ENCODE results near the gene PTPRN. TPM values are rescaled to one million over a fixed set of nuclear protein-coding genes. Genes with fewer than 3 reads are reported as not detected.

The PTPRN gene
- total RNA-seq, 1 donor, result under 0.01 TPM

- peak overlapping the region; percentile 95 for H3K27ac ChIP-seq (ENCODE audit: low read depth, low read length)
- peaks cover 37% of the 10 kb centered on the region for H3K4me1 ChIP-seq (ENCODE audit: insufficient read depth, low read length)
- peak overlapping the region; percentile 88 for H3K4me3 ChIP-seq (ENCODE audit: insufficient read depth, low read length)
- no peak for TF ChIP-seq CTCF (IDR thresholded peaks at IDR 0.05; ENCODE audit: extremely low read depth, low read depth, low read length)
- peak; percentile 73 for DNase-seq (ENCODE audit: insufficient read length, low spot score, missing footprints)
- H3K79me2 ChIP-seq (ENCODE audit: insufficient read depth, low read length), result peaks cover 34% of the 10 kb centered on the region
- H3K9me3 ChIP-seq (ENCODE audit: low read depth, low read length), result no peaks in the 10 kb centered on the region
- no peaks in the 10 kb centered on the region for H3K27me3 ChIP-seq (ENCODE audit: insufficient read depth, low read length)
- peak overlapping the region; percentile 92 for H3K4me2 ChIP-seq (ENCODE audit: insufficient read depth, low read length)
- peaks cover 23% of the 10 kb centered on the region for H3K36me3 ChIP-seq (ENCODE audit: insufficient read depth, low read length)
- H4K20me1 ChIP-seq (ENCODE audit: insufficient read depth, low read length), result no peaks in the 10 kb centered on the region
- peak overlapping the region; percentile 96 for H2AFZ ChIP-seq (ENCODE audit: low read length)
These were observed 63.3 kb downstream of the PTPRN start for GRCh38 chr2:219245899-219246230.

- H3K36me3 ChIP-seq (ENCODE audit: insufficient read depth, low read length), result peaks cover 20% of the 10 kb centered on the region
- H4K20me1 ChIP-seq (ENCODE audit: insufficient read depth, low read length), result no peaks in the 10 kb centered on the region
- DNase-seq (ENCODE audit: insufficient read length, low spot score, missing footprints), result peak; percentile 99
- H3K4me3 ChIP-seq (ENCODE audit: insufficient read depth, low read length), result peak within 1 kb of the TSS; percentile 88
- peaks cover 34% of the 10 kb centered on the region for H3K4me1 ChIP-seq (ENCODE audit: insufficient read depth, low read length)
- H3K4me2 ChIP-seq (ENCODE audit: insufficient read depth, low read length), result peak within 1 kb of the TSS; percentile 92
- peak within 1 kb of the TSS; percentile 95 for H3K27ac ChIP-seq (ENCODE audit: low read depth, low read length)
- H2AFZ ChIP-seq (ENCODE audit: low read length), result peak within 1 kb of the TSS; percentile 96
- H3K9me3 ChIP-seq (ENCODE audit: low read depth, low read length), result no peaks in the 10 kb centered on the region
- TF ChIP-seq CTCF (IDR thresholded peaks at IDR 0.05; ENCODE audit: extremely low read depth, low read depth, low read length), result no peak
- H3K79me2 ChIP-seq (ENCODE audit: insufficient read depth, low read length), result peaks cover 34% of the 10 kb centered on the region
- no peaks in the 10 kb centered on the region for H3K27me3 ChIP-seq (ENCODE audit: insufficient read depth, low read length)
These were observed 63.9 kb downstream of the PTPRN start, which contains the start of the genes GLB1L and STK16 for GRCh38 chr2:219245148-219245898. GLB1L (minus strand) TSS chr2:219245444; CDS start chr2:219243573, 1,871 bp downstream. STK16 (plus strand) TSS chr2:219245479; CDS start chr2:219246000, 521 bp downstream.

- Histone ChIP-seq H3K4me2 (ENCODE audit: insufficient read depth, low read length) (peak overlapping the region; percentile 92), H2AFZ (ENCODE audit: low read length) (peak overlapping the region; percentile 96), H3K27ac (ENCODE audit: low read depth, low read length) (peak overlapping the region; percentile 95), H3K4me1 (ENCODE audit: insufficient read depth, low read length) (peaks cover 29% of the 10 kb centered on the region), H3K9me3 (ENCODE audit: low read depth, low read length) (no peaks in the 10 kb centered on the region), H3K36me3 (ENCODE audit: insufficient read depth, low read length) (peaks cover 16% of the 10 kb centered on the region), H3K79me2 (ENCODE audit: insufficient read depth, low read length) (peaks cover 34% of the 10 kb centered on the region), H3K4me3 (ENCODE audit: insufficient read depth, low read length) (peak overlapping the region; percentile 88), H4K20me1 (ENCODE audit: insufficient read depth, low read length) (no peaks in the 10 kb centered on the region), H3K27me3 (ENCODE audit: insufficient read depth, low read length) (no peaks in the 10 kb centered on the region)
- DNase-seq (ENCODE audit: insufficient read length, low spot score, missing footprints), result no peak
- TF ChIP-seq CTCF (IDR thresholded peaks at IDR 0.05; ENCODE audit: extremely low read depth, low read depth, low read length), result no peak
These were observed 64.4 kb downstream of the PTPRN start for GRCh38 chr2:219244789-219245147.

GRCh38 chr2:219243291-219243761, 65.9 kb downstream of the PTPRN start:
- no peak overlapping the region for H3K27ac ChIP-seq (ENCODE audit: low read depth, low read length)
- no peaks in the 10 kb centered on the region for H4K20me1 ChIP-seq (ENCODE audit: insufficient read depth, low read length)
- peaks cover 34% of the 10 kb centered on the region for H3K79me2 ChIP-seq (ENCODE audit: insufficient read depth, low read length)
- H3K27me3 ChIP-seq (ENCODE audit: insufficient read depth, low read length), result no peaks in the 10 kb centered on the region
- H3K36me3 ChIP-seq (ENCODE audit: insufficient read depth, low read length), result peaks cover 22% of the 10 kb centered on the region
- DNase-seq (ENCODE audit: insufficient read length, low spot score, missing footprints), result peak; percentile 32
- H3K4me3 ChIP-seq (ENCODE audit: insufficient read depth, low read length), result peak overlapping the region; percentile 51
- no peaks in the 10 kb centered on the region for H3K9me3 ChIP-seq (ENCODE audit: low read depth, low read length)
- H3K4me2 ChIP-seq (ENCODE audit: insufficient read depth, low read length), result peak overlapping the region; percentile 47
- H3K4me1 ChIP-seq (ENCODE audit: insufficient read depth, low read length), result peaks cover 16% of the 10 kb centered on the region
- no peak for TF ChIP-seq CTCF (IDR thresholded peaks at IDR 0.05; ENCODE audit: extremely low read depth, low read depth, low read length)
- H2AFZ ChIP-seq (ENCODE audit: low read length), result peak overlapping the region; percentile 36

Data from osteoblast (primary cell).